GM04503 (cell line): ENCODE measurements around the gene SFT2D1.
"Not testable (repeated sequence)": the region's sequence is repeated elsewhere in the genome, so short reads cannot be mapped to it uniquely, and the experiment has no call there.

Experiments used
- DNase-seq: peaks from one replicate; pipeline ENCODE4 v3.0.0-alpha.2; 2012; ENCODE audit warnings: low read depth

Gene SFT2D1

DNA sequence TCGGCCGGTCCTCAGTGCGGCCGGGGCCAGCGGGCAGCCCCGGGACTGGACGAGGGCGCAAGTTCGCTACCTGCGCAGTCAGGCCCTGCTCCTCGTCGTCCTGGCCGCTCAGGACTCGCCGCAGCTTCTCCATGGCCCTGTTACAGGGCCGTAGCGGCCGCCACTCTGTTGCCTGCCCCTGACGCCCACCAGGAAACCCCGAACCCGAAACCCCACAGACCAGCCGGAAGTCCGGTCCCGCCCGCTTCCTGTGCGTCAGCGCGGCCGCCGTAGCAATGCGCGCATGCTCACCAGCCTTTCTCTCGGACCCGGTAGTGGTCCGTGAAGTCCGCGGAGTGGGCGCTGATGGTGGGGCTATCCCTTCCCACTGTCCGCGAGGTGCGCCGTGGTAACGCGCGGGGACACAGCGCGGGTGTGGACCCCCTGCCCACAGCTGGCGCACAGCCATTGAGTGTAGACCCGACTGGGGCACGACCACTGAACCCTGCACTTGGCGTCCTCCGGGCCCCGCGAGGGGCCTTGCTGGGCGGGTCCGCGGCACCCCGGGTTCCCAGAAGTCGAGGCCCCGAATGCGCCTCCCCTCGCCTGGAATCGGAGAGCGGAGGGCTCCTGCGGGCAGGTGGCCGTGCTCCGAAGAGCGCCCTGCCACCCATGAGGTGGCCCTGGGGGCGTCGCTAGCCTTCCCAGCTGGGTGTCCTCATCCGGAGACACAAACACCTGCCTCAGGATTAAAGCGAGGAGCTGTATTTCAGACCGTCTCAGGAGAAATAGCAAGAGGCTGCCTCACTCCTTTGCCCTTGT is at the start of gene SFT2D1:
Gene SFT2D1, minus strand, starts transcription at position 197 of the 801 bp plus-strand sequence. Its CDS starts 64 bp downstream, at position 133.
- DNase-seq = peak; percentile 24

DNA sequence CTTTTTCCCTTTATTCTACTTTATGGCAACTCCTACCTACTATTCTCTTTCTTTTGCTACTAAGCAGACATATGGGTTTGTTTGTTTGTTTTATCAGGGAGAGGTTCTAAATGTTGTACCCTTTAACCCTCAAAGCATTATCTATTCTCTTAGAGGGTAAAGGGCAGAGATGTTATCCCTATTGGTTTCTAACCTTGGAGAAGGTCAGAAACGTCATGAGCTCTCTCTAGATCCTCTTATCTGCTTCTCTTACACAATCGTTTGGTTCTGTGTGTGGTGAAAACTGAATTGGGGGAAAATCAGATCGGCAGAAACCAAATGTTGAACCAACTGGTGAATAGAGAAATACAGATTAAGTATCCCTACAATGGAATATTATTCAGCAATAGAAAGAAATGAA is 46.8 kb upstream of the SFT2D1 start:
- no peak for DNase-seq

DNA sequence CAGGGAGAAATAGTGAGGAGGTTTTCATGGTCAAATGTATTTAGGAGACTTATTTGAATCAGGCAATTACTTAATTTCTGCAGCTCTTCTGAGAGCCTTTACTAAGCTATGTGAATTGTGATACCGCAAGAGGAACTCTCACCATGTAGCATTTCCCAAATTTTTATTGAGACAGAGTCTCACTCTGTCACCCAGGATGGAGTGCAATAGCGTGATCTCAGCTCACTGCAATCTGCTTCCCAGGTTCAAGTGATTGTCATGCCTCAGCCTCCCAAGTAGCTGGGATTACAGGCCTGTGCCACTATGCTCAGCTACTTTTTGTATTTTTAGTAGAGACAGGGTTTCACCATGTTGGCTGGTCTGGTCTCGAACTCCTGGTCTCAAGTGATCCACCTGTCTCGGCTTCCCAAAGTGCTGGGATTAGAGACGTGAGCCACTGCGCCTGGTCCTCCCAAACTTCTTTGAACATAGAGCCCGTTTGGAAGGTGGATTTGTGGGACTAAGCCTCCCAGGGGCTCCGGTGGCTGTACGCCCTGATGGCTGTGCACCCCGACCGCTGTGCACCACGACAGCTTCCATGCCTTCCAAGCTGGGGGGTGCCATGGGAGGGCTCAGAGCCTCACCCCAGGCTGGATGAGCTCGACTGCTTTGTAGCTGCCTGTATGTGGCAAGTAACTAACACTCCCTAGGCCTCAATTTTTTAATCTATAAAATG is 46.1 kb upstream of the SFT2D1 start:
- no peak for DNase-seq

DNA sequence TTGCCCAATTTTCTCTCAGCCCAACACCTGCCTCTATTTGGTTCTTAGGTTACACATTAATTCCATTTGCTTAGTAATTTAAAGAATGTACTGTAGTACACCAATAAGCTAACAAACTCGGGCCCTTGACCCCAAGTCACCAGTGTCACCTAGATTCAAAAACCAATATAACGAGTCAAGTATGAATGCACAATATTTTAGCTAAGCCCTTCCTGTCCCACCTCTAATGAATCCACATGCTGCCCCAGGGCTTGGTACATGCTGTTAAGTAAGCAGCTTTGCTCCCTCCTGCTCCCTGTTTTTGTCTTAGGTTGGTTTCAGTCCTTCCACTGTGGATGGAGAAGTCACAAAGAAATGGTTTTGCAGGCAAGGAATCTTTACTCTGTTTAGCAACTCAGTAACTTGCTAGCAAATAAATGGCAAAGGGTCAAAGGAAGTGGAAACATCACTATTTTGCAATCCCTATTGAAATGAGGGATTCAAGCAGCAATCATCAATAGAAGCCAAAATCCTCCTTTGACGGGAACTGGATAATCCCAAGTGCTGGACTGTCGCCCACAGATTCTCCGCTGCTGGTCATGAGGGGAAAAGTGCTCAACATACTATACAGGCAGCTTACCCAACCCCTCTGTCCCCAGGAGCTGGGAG is 45.4 kb upstream of the SFT2D1 start:
- DNase-seq = no peak

DNA sequence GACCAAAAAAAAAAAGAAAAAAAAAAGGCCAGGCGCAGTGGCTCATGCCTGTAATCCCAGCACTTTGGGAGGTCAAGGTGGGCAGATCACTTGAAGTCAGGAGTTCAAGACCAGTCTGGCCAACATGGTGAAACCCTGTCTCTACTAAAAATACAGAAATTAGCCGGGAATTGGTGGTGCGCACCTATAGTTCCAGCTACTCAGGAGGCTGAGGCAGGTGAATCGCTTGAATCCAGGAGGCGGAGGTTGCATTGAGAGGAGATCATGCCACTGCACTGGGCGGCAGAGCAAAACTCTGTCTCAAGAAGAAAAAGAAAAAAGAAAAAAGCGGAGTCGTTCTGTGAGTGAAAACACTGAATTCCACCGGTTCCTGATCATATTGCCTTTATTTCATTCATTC is 44.8 kb upstream of the SFT2D1 start:
- not testable (repeated sequence) for DNase-seq

DNA sequence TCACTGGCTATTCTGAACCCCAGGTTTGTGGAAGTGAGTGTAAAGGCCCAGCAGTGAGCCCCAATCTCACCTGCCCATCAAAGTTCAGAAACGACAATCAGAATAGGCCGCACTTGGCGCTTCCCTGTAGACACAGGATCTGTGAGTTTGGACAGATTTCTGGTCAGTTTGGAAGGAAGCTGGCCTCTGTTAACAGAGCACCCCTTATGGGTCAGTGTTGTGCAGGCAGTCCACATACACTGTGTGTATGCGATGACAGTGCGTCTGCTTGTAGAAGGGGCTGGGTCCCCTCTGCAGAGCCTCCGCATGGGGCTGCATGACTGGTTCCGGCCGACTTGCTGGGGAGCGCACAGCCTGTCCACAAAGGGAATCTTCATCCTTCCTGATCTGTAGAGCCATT is 43.8 kb upstream of the SFT2D1 start:
- DNase-seq = no peak

DNA sequence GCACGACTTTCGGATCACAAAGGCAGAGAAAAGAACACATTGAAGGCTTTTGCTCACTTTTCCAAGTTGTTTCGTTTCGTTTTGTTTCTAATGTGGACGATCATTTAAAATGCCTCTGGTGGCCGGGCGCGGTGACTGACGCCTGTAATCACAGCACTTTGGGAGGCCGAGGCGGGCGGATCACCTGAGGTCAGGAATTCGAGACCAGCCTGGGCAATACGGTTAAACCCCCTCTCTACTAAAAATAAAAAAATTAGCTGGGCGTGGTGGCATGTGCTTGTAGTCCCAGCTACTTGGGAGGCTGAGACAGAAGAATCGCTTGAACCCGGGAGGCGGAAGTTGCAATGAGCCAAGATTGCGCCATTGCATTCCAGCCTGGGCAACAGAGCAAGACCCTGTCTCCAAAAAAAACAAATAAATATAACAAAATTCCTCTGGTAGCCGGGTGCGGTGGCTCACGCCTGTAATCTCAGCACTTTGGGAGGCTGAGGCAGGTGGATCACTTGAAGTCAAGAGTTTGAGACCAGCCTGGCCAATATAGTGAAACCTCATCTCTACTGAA is 41.5 kb upstream of the SFT2D1 start:
- not testable (repeated sequence) for DNase-seq

DNA sequence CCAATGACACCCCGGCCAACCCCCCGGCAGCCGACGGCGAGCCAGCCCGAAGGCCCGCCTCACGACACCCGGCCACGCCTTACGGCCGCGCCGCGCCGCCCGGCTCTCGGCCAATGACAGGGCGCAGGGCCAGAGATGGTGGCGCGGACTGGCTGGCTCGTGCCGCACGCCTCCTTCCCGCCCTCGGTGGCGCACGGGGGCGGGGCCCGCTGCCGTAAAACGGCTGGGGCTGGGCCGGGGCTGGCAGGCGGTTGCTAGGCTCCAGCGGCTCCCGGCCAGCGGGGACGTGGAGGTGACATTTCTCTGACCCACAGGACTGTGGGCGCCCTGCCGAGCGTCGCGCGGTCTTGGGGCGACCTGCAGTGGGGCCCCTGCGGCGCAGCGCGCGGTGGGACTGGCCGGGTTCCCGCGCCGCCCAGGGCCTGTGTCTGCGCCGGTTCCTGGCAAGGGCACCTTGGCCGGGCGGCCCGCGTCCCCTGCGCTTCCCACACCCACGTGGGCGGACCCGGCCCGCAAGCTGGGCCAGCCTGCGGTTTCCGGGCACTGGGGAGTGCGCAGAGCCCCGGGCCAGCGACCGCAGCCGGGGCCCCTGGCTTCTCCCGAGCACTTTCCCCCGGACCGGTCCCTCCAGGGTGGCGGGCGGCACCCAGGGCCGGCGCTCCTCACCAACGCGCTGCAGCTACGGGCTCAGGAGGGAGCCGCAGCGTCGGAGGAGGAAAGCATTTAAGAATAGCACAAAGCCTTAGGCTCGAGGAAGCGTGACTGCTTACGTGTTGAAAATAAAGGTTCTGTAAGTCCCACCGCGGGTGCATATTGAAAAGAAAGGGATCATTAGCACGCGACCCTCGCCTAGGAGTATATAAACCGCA is 40.8 kb upstream of the SFT2D1 start, which contains the start of gene MPC1:
Gene MPC1, minus strand, starts transcription at position 8 of the 869 bp plus-strand sequence. CDS start 64 bp downstream, outside the sequence.
- DNase-seq = peak; percentile 71

DNA sequence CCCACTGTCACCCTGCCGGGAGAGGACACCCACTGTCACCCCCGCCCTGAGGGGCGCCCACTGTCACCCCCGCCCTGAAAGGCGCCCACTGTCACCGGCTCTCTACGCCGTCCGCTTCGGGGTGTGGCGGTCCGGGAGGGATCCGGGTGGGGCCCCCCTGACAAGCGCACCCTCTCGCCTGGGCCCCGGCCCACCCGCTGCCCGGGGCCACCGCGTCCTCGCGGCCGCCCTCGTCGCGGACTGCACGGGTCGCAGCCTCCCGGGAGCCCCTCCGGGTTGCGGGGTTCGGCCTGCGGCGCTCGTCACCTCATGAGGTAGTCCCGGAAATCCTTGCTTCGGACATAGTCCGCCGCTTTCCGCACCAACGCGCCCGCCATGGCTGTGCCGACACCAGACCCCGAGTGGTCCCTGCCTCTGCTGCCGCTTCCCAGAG is 40.2 kb upstream of the SFT2D1 start:
- no peak for DNase-seq

DNA sequence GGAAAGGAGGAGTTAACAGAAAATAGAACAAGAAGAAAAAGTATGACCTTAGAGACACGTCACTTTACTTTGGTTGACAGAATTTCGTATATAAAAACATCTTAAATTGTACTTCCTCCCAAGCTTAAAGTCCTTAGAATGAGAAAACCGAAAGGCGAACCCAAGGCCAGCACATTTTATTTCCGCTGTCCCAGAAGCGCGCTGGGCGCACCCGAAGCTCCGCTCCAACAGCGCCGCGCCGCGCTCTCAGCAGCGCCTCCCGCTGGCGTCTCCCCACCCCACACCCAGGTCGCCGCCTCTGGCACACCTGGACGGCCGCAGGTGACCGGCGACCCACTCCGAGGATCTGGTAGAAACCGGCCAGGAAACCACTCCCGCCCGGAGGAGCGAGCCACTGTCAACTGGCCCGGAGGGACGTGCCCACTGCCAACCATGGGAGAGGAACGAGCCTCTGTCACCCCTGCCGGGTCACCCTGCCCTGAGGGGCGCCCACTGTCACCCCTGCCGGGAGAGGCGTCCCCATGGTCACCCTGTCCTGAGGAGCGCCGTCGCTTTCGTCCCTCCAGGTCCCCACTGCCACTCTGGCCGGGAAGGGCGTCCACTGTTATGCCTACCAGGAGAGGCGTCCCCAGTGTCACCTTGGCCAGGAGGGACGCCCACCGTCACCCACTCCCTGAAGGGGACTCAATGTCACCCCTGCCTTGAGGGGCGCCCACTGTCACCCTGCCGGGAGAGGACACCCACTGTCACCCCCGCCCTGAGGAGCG is 39.6 kb upstream of the SFT2D1 start:
- no peak for DNase-seq

DNA sequence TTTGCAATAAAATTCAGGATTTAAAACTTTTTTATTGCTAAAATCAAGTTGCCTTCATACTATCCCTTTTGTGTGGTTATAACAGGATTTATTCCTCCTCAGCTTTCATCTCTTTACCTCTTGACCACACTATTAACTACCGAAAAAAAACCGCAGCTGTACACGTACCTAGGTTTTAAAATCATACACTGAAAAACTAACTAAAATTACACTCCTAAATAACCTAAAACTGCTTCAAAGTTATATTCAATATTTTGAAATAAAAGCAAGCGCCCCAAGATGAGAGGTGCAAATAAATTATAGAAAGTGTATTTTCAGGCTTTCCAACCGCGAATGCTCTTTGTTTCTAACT is 39.0 kb upstream of the SFT2D1 start:
- no peak for DNase-seq

DNA sequence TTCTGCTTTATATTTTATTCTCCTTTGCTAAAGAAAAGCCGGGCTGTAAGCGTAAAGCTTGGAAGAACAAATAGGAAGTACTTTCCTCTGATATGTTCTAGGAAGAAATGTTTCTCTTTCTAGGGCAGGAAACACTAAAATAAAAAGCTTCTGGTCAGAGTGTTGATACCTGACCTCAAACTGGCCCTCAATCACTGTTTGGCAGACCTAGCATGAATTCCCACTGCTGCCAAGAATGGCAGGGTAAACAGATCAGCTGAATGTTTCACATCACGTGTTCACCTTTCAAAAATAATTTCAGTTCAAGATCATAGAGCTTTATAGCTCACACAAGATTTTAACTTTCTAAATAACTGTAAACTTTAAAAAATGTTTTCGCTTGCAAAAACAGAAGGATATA is 37.5 kb upstream of the SFT2D1 start:
- no peak for DNase-seq

DNA sequence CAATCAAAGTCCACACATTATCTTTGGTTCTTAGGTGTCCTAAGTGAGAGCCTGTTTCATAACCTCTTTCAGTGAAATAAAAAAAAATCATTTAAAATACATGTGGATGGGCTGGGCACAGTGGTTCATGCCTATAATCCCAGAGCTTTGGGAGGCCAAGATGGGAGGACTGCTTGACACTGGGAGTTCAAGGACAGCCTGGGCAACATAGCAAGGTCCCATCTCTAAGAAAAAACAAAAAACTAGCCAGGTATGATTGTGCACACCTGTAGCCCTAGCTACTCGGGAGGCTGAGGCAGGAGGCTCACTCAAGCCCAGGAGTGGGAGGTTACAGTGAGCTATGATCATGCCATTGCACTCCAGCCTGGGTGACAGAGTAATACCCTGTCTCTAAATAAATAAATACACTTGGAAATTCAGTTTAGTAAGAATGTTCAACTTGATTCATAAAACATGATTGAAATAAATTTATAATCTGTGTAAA is 36.8 kb upstream of the SFT2D1 start:
- DNase-seq = no peak

DNA sequence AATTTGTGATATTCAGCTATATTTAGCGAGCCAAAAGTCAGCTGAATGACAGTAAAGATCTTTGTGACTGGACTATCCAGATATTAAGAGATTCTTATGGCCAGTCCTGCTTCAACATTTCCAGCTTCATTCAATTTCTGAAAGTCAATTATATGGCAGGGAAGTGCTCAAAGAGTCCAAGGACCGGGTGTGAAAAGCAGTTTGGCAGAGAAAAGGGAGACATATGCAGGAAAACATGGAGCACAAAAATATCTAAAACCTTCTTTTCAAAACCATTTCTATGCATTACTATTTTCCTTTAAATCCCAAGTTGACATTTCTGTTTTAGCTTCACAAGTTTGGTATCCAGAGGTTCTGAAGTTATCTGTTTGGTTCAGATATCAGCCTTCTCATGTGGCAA is 35.4 kb upstream of the SFT2D1 start:
- no peak for DNase-seq

DNA sequence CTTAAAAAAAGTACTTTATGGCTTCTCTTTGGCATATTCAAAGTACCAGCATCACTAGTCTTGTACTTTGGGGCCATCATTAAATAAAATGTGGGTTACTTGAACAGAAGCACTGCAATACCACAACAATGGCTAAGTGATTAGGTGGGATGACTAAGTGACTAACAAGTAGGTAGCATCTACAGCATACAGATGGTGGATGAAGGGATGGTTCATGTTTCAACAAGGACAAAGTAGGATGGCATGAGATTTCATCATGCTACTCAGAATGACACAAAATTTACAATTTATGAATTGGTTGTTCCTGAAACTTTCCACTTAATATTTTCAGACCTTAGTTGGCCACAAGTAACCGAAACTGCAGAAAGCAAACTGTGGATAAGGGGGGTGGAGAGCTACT is 32.7 kb upstream of the SFT2D1 start:
- no peak for DNase-seq

DNA sequence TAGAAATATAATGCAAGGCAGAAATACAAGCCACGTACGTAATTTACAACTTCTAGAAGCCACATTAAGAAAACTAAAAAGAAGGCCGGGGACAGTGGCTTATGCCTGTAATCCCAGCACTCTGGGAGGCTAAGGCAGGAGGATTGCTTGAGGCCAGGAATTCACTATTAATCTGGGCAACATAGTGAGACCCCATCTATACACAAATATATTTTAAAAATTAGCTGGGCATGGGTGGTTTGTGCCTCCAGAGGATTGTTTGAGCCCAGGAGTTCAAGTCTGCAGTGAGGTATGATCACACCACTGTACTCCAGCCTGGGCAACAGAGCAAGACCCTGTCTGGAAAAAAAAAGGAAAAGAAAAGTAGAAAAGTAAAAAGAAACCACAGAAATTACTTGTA is 28.1 kb upstream of the SFT2D1 start:
- DNase-seq = no peak

DNA sequence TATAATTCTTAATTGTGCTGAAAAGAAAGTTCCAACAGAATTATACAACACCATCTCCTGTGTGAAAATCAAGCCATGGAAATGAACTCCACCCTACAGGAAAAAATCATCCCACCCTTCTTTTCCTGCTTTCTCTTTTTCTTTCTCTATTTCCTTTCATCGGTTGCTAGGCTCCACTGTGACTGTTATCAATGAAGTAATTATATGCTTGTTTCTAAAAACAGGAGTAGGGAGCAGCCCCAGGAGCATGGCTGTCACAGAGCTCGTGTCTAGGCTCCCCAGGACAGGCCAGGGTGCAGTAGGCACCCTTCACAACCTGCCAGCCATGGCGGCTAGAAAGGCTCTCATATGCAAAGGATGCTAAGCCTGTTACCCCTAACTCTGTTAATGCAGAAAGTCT is 27.4 kb upstream of the SFT2D1 start:
- no peak for DNase-seq

DNA sequence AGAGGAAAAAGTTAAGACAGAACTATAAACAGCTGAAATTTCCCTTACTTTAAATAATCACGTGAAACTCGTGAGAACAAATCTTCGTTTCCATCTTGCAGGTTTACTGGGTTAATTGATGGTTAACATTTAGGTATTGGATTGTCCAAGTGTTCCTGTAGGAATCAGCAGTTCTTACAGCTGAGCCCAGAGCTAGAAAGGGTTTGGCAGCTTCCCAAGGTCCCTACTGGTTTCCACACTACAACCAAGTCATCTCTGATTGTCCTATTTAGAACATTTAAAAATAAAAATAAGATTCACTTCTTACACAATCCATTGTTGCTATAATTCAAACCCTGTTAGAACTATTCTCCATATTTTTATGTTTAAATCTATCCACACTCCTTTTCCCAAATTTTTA is 24.6 kb upstream of the SFT2D1 start:
- no peak for DNase-seq

DNA sequence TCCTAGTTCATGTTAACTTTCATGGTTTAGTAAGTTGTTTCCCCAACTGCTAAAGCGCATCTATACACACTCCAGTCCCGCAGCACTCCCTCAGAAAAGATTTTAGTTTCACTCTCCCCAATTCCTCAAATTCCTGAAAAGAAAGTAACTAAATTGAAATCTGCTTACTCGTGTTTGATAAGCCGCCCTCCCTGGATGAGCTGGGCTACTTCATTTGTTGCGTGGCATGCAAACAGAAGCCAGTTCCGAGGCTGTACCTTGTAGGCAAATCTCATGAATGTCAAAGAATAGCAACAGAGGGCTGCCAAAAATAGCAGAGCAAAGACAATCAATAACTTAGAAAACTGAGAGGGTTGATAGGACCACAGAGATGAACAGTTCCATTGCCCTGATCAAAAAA is 23.5 kb upstream of the SFT2D1 start:
- DNase-seq = no peak

DNA sequence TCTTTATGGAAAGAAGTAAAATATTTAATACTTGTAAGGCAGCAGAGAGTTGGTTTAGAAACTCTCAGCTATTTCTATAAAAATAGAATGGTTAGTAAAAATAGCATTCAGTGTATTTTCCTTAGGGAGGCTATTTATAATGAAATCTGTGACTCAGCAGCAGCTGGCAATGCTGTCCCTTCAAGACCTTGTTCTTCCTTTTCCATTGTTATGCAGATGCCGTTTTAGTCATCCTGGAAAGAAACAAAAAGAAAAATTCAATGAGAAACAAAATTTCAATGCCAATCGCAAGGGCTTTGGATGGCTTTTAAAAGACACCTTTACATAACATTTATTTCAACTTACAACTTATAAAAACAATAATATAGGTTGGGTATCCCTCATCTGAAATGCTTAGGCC is 22.9 kb upstream of the SFT2D1 start:
- DNase-seq = peak; percentile 25

DNA sequence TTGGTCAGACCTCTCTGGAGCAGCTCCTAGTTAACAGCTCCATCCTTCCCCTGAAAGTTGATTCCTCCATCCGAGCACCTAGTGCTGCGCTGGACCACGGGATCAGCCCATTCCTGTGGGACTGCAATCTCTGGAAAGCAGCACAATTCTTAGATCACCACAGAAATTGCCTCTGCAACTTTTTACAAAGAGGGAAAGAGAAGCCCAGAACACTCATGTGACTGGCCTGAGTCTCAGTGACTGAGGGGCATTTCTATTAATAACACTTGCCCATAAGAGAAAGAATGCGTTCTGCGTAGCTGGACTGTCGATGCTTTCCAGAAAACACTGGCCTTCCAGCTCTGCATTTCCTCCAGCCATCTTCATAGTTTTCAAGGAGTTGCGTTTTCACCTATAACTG is 22.1 kb upstream of the SFT2D1 start:
- no peak for DNase-seq
